C4-2B (cell line): Measurements from ENCODE around the gene C10orf105.

Source experiments
- CTCF ChIP-seq: fragments of 450-650 bp; conservative IDR thresholded peaks from 2 replicates; pipeline ENCODE4 v1.5.1; 2017; ENCODE audit warnings: mild to moderate bottlenecking
- ZFX ChIP-seq: fragments of 450-650 bp; IDR thresholded peaks from 2 replicates; pipeline ENCODE4 v1.6.1; 2017

DNA sequence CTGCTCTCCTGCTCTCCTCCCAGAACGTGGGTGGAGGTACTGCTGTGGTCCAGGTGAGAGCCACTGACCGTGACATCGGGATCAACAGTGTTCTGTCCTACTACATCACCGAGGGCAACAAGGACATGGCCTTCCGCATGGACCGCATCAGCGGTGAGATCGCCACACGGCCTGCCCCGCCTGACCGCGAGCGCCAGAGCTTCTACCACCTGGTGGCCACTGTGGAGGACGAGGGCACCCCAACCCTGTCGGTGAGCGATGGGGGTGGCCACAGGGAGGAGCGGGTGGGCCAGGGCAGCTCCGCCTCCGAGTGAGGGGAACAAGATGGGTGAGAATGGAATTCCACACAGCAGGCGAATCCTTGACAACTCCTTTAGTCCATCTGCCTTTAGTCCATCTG, 22.1 kb upstream of the C10orf105 start:
- TF ChIP-seq CTCF (no peak), ZFX (no peak)
